Measurements from ENCODE around the gene SORCS1.
"Not testable (repeated sequence)": the region's sequence is repeated elsewhere in the genome, so short reads cannot be mapped to it uniquely, and the experiment has no call there.

Gene SORCS1

DNA sequence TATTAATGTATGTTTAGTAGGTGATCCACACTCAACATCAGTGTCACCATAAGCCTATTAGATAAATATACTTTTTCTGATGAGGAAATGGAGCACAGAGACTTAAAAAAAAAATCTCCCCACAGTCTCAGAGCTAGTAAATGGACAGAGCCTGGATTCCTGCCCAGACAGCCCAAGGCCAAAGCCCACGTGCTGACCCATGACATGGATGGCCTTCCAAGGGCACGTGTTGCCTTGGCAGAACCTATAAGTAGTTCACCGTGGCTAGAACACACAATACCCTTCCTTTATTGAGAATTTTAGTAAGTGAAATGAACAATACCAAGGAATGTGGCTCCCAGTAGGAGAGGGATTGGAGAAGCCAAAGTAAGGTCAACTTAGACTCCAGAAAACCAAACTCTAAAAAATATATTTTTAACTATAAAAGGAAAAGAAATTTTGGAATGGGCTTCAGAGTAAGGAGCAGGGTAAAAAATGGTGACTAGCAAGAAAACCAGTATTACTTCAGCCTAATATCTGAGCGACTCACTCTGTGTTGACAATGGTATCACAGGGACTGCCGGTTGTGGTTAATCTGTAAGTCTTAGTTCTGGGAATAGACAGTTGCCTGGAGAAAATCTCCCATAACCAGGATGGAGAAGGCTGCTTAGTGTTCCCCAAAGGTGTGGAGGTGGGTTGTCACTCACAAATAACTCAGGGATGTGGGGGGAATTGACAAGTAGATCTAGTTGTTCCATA, 223.0 kb downstream of the SORCS1 start:
- no peak for DNase-seq

DNA sequence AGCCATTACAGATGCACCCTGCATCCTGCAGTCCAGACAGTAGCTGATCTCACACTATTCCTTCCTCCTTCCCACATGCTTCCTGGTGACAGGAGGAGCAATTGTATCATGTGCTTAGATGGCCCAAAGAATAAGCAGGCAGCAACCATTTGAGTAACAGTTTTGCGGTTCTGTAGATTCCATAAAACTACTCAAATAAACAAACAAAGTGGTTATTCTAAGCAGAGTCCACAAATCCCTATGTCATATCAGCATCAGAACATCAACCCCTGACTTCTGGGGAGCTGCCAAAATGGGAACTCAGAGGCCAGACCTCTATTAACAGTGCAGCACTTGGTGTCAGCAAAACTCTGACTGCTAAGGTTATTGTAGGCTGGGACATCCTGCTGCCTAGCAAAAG, 226.0 kb downstream of the SORCS1 start:
- DNase-seq = peak in 2 of 4 experiments; percentile 45 to 48

DNA sequence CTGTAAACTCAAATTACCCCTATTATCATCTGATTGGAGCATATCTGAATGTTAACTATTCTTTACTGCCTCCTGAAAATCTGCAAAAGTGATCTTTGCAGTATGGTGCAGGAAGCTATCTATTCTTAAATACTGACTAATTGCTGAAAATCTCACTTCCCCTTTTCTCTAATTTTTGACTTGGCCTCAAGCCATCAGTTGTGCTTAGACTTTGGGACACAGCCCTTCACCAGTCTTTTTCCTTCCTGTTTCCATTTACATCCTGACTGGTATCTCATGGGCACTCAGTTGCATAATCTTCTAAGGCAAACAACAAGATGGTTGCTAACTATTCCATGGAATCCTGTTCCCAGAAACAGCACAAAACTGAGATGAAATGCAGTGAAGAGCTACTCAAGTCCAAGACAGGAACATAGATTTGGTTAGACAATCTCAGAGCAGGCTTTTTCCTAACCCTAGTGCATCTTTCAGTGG, 228.5 kb downstream of the SORCS1 start:
- DNase-seq = peak; percentile 77 to 95 (median 88)

DNA sequence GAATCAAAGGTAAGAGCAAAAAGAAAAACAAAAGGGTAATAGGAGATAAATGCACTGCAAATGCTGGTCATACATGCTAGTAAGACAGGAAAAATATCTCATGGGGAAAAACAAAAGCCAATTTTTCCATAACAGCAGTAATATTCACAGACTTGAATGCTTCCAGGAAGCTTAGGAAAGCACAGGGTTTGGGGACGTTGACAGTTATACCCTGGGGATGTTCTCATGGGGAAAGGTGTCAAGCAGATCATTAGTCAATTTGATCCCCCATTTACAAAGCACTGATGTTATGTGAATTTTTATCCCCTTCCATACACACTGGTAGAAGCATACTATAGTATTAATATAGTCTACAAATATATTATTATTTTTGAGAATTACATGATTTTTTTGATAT, 232.7 kb downstream of the SORCS1 start:
- DNase-seq = no peak

DNA sequence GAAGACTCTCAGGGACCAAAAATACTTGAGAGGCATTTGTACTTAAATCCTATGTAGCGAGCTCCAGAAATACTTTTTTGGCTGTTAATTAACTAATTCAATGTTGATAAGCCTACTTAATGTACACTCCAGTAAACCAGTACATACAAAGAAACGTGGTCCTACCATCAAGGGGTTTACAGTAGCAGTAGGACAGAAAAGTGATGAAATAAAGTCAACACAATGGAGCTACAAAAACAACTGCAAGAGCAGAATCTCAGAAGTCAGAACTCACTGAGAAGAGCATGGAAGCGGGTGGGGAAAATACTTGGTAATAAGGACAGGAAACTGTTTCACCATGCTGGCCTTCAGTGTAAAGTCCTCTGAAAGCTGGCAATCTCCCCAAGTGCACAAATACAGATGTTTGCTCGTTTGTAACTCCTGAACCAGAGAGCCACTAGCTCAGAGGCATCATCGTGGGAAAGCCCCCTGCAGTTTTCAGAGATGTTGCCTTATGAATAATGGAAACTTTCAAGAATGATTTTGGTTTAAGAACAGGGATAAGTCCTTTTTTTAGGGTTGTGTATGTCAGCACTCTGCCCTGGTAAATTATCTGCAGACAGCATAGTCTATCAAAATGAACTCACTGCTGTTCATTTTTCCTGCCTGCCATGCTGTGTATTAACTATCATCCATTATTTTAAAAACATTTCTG, 233.2 kb downstream of the SORCS1 start:
- peak; percentile 37 to 68 (median 56) for DNase-seq

DNA sequence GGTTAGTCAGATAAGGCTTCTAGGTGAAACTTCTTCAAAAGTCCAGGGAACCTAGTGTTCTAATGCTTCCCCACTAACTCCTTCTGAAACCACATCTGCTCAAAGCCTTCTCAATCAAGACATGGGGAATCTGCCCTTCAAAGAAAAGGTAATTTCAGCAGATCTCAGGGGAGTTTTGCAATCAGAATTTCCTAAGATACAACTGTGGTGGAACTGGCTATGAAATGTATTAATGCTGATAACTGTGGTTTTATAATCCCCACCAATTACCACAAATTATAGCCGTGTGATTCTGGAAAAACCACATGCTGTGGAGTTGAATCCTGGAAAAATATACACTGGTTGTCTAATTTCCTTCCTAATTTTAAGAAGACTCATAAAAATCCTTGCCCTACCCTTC, 233.8 kb downstream of the SORCS1 start:
- DNase-seq = peak in 3 of 4 experiments; percentile 30 to 77 (median 75)

DNA sequence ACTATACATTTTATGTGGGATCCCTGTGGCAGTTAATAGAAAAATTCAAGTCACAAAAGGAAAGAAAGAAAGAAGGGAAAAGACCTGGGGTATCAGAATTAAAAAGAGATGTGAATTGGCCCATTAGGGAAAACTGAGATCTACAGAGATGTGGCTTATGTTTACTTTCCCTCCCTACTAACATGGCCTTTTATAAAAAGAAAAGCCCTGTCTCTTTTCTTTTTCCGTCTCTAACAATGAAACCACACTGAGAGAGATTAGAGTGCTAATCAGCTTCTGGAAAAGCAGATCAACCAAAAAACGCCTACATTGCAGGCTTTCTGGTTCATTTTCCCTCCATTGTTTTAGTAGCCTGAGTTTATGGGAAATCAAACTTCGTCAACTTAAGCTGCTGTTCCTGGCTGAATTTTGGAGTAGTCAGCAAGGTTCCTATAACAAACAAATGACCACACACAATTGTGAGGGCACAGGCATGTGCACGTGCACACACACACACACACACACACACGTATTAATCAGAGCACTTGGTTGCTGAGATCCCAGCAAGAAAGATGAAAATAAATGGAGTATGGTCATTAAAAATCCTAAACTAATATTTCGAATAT, 235.1 kb downstream of the SORCS1 start:
- no peak for DNase-seq

DNA sequence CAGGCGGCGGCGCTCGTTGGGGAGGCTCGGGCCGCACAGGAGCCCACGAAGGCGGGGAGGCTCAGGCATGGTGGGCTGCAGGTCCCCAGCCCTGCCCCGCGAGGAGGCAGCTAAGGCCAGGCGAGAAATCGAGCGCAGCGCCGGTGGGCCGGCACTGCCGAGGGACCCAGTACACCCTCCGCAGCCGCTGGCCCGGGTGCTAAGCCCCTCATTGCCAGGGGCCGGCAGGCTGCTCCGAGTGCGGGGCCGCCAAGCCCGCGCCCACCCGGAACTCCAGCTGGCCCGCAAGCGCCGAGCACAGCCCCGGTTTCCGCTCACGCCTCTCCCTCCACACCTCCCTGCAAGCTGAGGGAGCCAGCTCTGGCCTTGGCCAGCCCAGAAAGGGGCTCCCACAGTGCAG, 236.4 kb downstream of the SORCS1 start:
- DNase-seq = not testable (repeated sequence)

DNA sequence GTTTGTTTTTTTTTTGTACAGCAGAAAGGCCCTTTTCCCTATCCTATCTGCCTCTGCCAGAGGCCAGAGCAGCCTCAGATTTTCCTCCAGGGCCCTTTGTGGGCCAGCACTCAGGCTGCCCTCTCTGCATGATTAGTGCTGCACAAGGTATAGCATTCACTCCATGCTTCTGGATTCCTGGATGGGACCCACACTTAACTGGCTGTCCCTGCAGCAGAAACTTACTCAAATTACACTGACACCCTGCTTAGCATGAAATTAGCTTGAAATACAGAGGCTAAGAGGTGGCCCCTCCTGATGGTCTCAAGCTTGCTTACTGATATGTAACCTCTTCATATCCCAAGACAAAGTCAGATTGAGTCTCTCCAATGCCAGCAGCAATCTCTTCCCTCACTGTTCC, 239.3 kb downstream of the SORCS1 start:
- DNase-seq = no peak

DNA sequence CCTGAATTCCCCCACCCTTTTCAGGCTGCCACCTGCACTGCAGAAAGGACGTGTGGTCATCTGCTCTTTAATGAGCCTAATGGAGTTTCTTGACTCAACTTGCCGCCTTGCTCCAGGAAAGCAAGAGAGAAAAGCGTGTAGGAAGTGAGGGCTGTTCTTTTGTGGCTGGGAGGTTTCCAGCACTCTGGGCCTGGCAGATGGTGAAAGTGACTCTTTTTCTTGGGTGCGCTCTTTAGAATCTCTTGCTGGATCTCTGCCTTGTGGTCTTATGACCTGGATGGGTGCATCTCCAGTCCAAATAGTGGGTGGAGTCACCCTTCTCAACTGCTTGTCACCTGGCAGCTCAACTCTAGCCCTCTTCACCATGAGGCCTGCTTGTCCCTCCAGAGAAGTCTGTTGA, 244.0 kb downstream of the SORCS1 start:
- DNase-seq = no peak

DNA sequence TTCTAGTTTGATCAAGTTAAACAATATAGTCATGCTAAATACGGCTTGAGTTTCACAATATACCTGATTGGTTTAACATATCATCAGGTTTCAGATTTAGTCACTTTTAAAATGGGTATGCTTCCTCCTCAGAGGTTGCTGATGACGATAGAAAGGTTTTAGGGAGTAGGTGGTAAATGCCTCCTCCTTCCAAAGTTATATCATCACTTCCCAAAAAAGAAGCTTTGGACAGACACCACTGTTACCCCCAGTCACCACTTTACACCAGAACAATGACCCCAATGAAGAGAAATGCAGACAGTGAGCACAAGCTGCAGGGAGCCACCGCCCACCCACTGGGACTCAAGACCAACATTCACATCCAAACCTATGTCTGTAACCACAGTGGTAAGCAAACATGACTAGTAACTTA, 244.6 kb downstream of the SORCS1 start:
- DNase-seq = peak; percentile 39 to 71 (median 45)

DNA sequence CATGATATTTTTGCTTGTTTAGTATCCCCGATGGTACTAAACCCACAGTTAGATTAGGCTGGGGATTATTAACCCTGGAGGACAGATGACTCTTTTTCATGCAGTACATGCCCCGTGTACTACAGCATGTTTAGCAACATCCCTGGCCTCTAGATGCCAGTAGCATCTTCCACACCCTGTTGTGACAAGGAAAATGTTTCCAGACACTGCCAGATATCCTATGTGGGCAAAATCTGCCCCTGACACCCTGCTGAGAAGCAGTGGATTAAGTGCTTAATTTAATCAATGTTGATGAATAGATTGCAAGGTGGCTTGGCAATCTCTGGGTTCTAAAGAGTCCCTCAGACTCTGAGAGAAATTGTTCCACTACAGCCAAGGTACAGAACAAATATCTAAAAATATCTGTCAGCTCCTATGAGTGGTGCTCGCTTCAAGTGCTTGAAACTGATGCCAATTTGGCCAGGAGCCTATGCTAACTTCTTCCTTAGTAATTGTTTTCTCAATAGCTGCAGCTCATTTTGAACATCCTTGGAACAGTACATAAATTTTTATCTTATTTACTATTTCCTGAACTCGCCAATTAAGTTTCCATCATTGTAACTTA, 247.0 kb downstream of the SORCS1 start:
- no peak for DNase-seq

DNA sequence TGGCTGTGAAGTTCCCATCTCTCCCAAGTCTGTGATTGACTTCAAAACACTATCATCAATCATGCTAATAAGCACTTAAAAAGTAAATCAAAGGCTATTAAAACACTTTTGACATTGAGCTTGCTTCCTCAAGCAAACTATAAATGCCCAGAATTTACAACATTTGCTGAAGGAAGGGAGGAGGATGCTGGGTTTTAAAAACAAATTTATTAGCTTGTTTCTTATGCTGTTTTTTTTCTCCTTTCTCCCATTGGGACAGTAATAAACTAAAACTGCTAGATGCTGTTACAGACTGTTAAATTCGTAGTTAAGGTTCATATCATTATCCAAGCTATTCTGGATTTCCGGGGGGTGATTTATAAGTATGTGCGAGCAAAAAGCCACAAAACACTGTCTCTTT, 250.5 kb downstream of the SORCS1 start:
- DNase-seq = no peak

DNA sequence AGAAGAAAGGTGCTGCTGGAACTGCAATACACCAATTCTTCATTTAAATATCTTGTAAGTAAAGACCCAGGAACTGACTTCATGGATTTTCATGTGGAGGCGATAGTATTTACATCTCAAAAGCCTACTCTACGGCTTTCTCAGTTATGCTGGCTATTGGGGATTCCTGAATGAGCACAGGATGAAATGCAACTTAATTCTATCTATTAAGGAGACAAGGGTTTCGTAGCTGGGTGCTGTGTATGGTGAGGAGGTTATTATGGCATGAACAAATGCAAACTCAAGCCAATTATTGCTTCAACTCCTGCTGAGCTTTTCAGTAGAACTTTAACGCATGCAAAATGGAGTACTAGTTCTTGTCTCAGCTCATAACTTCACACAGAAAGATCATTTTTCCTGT, 251.2 kb downstream of the SORCS1 start:
- no peak for DNase-seq

DNA sequence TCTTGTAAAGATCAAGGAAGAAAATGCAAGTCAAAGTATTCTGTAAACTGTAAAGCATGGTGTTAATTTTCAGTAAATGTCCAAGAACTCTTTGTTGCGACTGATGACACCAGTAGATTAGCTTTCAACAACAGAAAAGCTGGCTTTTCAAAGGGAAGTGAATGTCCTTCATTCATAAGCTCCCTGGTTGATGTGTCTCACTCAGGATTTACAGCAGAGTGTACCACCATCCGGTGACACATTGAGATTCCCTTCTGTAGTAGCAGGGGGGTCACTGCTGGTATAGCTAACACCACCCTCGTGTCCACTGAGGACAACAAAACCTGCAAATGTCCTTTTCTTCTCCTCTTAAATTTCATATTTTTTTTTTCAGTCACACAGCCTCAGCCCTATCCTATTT, 253.4 kb downstream of the SORCS1 start:
- DNase-seq = no peak

DNA sequence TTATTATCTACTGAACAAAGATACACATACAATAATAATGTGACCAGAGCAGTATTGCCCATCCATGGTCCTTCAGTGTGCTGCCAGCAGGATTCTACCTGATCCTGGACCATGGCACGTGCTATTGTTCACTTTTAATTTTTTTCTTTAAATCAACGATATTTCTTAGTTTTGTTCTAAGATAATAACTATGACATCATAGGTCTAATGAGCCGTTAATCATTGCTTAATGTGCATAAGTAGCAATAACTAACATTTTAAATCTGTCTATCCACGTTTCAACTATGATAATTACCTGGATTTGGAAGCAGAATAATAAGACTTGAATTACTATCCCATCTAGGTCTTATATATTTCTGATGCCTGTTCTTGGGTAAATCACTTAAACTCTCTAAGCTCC, 253.8 kb downstream of the SORCS1 start:
- no peak for DNase-seq

DNA sequence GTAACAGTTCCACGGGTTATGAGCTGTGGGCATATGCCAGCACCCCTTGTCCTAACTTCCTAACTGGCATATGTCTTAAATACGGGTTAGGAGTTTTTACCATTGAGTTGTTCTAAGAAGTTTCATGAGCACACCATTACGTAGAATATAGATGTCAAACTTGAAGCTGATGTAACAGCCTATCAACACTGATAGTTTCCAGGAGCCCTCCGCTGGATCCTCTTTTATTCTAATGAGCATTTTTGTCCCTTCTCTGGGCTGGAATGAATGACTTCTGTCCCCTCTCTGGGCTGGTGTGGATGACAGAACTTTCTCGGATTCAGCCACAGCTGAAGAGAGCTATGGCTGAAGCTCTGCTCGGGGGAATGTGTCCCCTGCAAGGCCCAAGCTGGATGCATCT, 256.3 kb downstream of the SORCS1 start:
- no peak for DNase-seq

DNA sequence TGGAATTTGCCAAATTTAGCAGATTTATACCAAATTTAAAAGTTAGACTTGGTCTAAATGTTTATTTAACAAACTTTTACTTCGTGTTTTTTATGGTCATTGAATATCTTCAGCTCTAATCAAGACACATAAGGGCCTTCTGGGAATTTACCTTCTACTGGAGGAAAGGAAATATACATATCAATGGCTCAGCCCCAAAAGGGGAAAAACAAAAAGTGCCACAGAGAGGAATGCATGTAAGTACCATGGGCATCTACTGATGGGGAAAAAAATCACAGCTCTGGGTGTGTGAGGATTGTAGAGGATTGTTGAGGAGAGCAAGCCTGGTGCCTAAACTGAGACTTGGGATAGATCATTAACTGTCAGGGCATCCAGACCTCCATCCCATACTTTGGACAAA, 260.3 kb downstream of the SORCS1 start:
- DNase-seq = no peak

DNA sequence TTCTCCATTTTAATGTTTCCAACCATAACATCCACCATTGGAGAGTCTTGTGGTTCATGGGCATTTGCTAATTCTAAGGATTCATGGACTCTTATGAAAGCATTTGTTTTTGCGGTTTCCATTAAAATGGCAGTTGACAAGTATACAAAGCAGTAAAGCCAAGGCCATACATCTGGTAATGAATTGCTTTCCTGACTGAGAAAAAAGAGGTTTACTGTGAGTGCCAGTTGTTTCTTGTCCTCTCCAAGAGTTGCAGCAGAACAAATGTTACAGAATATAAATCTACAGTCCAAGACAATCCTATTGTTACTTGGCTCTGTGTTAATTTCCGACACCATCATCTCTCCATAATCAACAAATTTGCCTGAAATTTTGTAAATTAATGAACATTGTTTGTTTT, 261.3 kb downstream of the SORCS1 start:
- no peak for DNase-seq

DNA sequence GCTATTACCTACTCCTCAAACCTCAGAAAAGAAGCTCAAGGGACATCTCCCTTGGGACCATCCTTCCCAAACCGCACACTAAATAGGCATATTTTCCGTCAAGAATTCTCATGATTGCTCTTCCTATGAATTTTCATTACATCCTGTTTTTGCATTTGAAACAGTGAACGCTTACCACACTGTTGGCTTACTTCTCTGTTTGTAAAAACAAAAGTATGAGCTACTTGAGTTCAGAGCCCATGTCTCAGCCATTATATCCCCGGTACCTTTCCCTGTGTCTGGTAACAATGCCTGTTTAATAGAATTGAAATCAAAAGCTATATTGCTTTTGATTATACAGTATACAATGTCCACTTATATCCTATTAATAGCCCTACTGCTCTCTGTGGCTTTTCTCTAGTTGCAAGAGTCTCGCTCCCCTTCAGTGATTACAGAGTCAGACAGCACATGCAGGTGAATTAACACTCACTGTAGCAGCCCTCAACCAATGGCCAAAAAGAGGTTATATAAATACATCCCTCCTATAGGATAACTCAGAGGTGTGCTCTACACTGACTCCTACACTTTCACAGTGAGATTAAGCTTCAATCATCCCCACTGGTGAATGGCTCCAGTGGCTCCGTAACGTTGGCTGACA, 264.4 kb downstream of the SORCS1 start:
- peak; percentile 11 to 60 (median 48) for DNase-seq

DNA sequence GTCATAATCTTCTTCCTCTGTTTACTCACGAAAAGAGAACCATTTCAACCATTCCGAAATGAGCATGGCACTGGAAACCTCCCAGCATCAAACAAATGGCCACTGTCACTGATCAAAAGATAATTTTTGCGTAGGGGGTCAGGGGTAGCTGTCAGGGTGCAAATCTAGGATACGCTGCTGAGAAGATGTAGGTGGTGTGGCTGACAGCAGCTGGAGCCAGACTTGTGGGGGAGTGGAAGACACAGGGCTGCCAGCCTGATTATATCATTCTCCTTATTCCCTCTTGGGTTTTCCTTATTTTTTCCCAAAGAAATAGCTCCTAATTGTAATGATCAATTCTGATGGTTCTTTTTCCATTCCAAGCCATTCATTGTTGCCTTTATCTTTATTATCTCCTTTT, 266.1 kb downstream of the SORCS1 start:
- no peak for DNase-seq

DNA sequence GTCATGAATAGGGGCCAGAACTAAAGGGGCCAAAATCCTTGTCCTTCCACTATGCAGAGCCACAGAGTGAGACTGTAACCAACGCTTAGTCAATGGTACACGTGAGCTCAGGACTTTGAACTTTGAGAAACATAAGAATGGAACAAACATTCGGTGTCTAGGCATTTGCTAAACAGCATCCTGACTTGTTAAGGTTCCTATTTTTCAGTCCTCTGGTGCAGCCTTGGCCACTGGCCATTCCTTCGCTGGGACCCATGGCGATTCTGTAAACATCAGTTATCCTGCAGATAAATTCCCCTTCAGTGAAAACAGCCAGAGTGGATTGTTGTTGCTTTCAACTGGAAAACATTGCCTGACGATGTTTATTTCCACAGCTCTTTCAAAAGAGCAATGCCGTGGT, 266.8 kb downstream of the SORCS1 start:
- DNase-seq = no peak

DNA sequence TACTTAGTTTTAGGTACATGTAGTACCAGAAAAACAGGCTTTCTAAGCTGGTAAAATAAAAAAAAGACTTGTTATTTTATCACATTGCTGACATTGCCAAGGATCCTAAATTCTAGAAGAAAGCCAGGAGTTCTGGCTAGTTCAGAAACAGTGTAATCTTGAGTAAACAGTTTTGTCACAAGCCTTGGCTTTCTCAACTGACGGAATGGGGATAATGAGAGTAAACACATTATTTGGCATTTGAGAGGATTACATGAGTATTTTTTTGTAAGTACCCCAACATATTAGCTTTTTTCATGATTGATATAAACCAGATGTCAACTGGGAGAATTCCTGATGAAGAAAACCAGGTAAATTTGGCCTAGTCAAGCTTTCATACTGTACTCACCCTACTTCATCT, 269.8 kb downstream of the SORCS1 start:
- no peak for DNase-seq

Measured in suppressor macrophage (primary cell).